Fibroblast of the aortic adventitia (primary cell): ENCODE data around the gene SUPT4H1. TPM values are rescaled to one million over a fixed set of nuclear protein-coding genes. Genes with fewer than 3 reads are reported as not detected.
A peak's percentile ranks its signal among the peaks of the same experiment; 100 is the strongest.

Experiments
- DNase-seq: peaks from one replicate; pipeline ENCODE4 v3.0.0-alpha.2; 2010; ENCODE audit warnings: low read depth
- H3K4me3 ChIP-seq: 2 replicates; pipeline ENCODE4 v1.5.1; 2011; ENCODE audit warnings: low read depth, mild to moderate bottlenecking, control low read depth, low read length, moderate library complexity
- total RNA-seq: library from RNA; depleted of rRNA; stranded (reverse); fragments of >200 nt; gene quantifications from 2 replicates; pipeline ENCODE4 v1.2.3, GENCODE V29; 2012; ENCODE audit warnings: low replicate concordance
- TF ChIP-seq, protein P1 (sequence below): IDR thresholded peaks from 2 replicates; pipeline ENCODE4 v1.5.1; 2011; ENCODE audit warnings: mild to moderate bottlenecking, low read length, control low read depth, inconsistent platforms; ENCODE audit not compliant: insufficient read depth

SUPT4H1 gene
- total RNA-seq, 1 donor = 34.9 TPM

DNA sequence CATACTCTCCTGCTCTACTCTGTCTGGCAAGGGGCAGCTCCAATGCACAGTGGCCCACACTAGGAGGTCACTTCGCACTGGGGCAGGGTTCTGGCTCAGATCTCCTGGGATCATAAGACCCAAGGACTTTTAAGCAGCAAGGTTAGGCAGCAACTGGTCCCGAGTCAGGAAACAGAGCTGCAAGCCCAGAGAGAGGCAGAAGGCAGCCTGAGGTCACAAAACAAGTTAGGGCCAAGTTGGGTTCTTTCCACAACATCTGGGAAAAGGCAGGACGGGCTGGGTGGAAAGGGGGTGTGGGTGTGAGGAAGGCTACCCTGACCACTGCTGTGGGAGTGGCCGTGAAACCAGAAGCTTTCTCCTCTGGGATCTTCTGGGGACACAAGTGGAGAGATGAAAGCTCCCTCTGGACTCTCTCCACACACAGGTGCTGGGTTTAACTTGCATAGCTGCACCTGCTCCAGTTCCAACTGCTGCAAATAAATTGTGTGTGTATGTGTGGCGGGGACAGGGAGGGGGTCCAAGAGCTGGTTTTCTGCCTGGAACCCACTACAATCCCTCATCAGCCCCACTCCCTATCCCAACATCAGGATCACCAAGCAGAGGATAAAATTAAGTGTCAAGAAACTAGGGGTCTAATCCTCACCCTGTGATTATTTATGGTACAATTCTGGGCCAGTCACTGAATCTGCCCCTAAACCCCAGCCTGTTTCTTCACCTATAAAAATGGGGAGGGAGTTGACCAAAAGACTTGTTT is 15.4 kb downstream of the SUPT4H1 start:
- DNase-seq = peak; percentile 43
- no peak overlapping the region for H3K4me3 ChIP-seq

DNA sequence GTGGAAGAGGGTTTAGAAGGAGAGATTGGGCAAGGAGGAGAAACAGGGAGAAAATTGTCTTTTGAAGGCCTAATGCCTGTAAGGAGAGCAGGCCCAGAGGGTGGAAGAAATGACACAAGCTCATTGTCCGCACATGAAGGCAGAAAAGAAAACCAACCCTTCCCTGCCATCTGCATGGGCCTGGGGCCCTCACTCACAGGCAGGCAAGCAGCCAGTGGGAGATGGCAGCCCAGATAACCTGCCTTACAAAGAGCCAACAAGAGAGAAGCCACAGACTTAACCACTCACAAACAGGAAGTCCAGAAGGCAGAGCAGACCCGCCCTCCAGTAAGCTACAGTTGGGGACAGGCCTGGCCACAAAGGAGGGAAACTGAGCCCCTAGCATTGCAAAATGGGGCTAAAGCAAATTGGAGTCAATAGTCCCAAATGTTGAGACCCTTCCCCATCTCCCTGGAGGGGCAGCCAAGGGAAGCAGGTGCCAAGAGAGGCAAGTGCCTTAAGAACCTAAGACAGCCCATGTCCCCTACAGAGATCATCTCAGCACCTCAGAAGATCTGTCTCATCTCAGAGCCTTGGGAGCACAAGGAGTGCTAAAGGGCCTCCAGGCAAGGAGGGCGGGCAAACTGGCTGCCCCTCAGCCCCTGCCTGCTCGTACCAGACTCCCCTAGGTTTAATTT is 16.1 kb downstream of the SUPT4H1 start:
- H3K4me3 ChIP-seq = no peak overlapping the region
- DNase-seq = no peak
- TF ChIP-seq, protein P1, sequence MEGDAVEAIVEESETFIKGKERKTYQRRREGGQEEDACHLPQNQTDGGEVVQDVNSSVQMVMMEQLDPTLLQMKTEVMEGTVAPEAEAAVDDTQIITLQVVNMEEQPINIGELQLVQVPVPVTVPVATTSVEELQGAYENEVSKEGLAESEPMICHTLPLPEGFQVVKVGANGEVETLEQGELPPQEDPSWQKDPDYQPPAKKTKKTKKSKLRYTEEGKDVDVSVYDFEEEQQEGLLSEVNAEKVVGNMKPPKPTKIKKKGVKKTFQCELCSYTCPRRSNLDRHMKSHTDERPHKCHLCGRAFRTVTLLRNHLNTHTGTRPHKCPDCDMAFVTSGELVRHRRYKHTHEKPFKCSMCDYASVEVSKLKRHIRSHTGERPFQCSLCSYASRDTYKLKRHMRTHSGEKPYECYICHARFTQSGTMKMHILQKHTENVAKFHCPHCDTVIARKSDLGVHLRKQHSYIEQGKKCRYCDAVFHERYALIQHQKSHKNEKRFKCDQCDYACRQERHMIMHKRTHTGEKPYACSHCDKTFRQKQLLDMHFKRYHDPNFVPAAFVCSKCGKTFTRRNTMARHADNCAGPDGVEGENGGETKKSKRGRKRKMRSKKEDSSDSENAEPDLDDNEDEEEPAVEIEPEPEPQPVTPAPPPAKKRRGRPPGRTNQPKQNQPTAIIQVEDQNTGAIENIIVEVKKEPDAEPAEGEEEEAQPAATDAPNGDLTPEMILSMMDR = no peak

More for the DNA sequence above, 15.4 kb downstream of the SUPT4H1 start:
- TF ChIP-seq, protein P1 = no peak

DNA sequence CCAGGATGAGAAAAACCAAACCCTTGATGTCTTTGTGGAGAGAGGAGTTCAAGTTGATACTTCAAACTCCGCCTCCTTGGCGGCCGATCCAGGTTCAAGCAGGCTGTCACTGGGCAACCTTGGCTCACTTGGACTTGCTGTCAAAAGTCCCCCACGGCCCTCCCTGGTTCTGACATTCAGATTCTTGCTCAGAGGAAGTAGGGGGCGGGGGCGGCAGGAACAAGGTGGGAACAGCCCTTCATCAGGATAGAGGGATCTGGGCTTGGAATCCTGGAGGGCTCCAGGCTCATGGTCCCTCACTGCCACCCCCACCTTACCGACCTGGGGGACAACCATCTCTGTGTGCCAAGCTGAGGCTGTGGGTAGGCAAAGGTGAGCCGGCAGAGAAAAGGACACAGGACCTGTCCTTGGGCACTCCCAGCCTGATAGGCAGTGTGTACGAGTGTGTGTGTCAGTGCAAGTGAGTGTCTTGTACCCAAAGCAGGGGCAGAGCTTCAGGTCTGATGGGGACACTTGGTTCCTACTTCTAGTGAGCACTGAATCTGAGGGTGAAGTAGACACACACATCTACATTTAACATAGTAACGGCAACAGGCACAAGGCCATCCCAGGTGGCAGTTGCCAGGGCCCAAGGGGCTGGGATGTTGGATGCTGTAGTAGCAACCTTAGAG is 16.8 kb downstream of the SUPT4H1 start:
- no peak overlapping the region for H3K4me3 ChIP-seq
- DNase-seq = no peak
- TF ChIP-seq, protein P1 = no peak

DNA sequence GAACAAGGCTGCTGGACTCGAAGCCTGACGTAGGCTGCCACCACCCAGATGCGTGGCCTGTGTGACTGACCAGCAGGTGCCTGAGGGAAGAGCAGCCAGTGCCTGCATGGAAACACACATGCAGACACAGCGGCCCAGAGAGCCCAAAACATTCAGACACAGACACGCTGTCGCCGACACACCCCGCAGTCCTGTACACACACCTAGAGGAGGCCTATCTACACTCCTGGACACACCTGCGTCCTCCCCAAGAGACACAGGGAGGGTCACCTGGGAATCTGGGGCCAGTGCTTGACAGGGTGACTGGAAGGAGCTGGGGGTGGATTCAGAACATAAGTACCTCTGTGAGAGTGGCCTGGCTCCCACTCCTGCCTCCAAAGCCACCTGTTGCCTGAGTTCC is 17.3 kb downstream of the SUPT4H1 start:
- TF ChIP-seq, protein P1 = no peak
- no peak for DNase-seq
- no peak overlapping the region for H3K4me3 ChIP-seq

DNA sequence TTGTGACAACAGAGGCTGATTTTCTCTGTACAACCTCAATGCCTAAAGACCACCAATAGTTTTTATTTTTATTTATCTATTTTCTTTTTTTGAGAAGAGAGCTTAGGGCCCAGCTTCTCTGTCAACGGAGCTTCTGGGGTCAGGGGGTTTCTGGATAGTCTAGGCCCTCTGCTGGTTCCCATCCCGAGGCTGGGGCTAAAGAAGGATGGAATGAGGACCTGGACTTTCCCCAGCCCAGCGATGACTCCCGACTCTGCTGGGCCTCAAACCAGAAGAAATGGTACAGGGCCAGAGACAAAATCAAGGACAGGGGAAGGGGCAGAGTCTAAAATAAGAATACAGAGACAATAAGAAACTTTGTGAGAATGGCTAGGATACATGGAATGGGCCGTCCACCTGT is 17.7 kb downstream of the SUPT4H1 start:
- no peak for DNase-seq
- H3K4me3 ChIP-seq = no peak overlapping the region
- TF ChIP-seq, protein P1 = no peak

DNA sequence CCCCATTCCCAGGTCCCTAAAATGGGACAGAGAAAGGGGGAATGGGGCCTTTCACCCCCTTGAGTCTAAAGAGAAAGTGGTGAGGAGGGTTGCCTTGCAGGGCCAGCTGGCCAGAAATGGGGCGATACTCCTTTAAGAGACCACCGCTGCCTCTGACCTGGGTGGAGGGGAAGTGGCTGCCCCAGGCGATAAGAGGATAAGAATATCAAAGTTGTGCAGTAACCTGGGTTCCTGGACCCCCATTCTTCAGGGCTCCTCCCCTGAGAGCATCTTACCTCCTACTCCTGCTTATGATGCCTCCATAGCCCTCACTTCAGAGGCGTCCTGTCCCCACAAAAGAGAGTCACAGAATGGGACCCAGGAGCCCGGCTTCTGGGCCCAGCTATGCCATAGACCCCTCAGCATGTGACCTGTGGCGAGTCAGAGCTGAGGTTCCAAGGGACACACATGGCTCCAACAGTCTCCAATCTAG is 18.2 kb downstream of the SUPT4H1 start:
- H3K4me3 ChIP-seq = no peak overlapping the region
- TF ChIP-seq, protein P1 = no peak
- no peak for DNase-seq
